Progenitor cell of endocrine pancreas (in vitro differentiated cells): ENCODE measurements around the gene SNU13. TPM values are rescaled to one million over a fixed set of nuclear protein-coding genes. Genes with fewer than 3 reads are reported as not detected.
"Not testable (repeated sequence)": the region's sequence is repeated elsewhere in the genome, so short reads cannot be mapped to it uniquely, and the experiment has no call there.

Experiments used
- DNase-seq: peaks from one replicate; pipeline ENCODE4 v3.0.0; 2021; ENCODE audit warnings: low spot score; ENCODE audit not compliant: unreplicated experiment
- H3K27ac Mint-ChIP-seq: 2 replicates; pipeline ENCODE4 v1.8.0; 2021; ENCODE audit warnings: mild to moderate bottlenecking, moderate library complexity, mixed read lengths
- H3K27me3 Mint-ChIP-seq: 2 replicates; pipeline ENCODE4 v1.8.0; 2021; ENCODE audit warnings: mixed read lengths
- H3K36me3 Mint-ChIP-seq: 2 replicates; pipeline ENCODE4 v1.8.0; 2022; ENCODE audit warnings: mixed read lengths; ENCODE audit not compliant: insufficient read depth
- H3K4me1 Mint-ChIP-seq: 2 replicates; pipeline ENCODE4 v1.8.0; 2021; ENCODE audit warnings: low read depth, mixed read lengths
- H3K4me3 Mint-ChIP-seq: 2 replicates; pipeline ENCODE4 v1.8.0; 2021; ENCODE audit warnings: low read depth, mild to moderate bottlenecking, moderate library complexity, mixed read lengths
- H3K9me3 Mint-ChIP-seq: 2 replicates; pipeline ENCODE4 v1.8.0; 2021; ENCODE audit warnings: low read depth, mixed read lengths
- CTCF ChIP-seq: fragments of 200-600 bp; sonication (generic); IDR thresholded peaks from one replicate; pipeline ENCODE4 v1.5.0; 2021; ENCODE audit warnings: antibody characterized with exemption, mild to moderate bottlenecking; ENCODE audit not compliant: unreplicated experiment
- total RNA-seq: library from RNA; stranded (reverse); gene quantifications from 2 replicates; pipeline ENCODE4 v1.2.1, GENCODE V29; 2021

Gene SNU13
- total RNA-seq, 1 donor from 2014 or later = 119 TPM

- DNase-seq = no peak
- Mint-ChIP-seq H3K27me3 (no peaks in the 10 kb centered on the region), H3K36me3 (peaks cover 2% of the 10 kb centered on the region), H3K4me3 (no peak overlapping the region), H3K27ac (no peak overlapping the region), H3K9me3 (no peaks in the 10 kb centered on the region), H3K4me1 (peaks cover 6% of the 10 kb centered on the region)
- no peak for TF ChIP-seq CTCF
These were observed 19.4 kb downstream of the SNU13 start for GRCh38 chr22:41668971-41669911.

GRCh38 chr22:41664951-41665350 is 23.7 kb downstream of the SNU13 start:
- Mint-ChIP-seq H3K27ac (peak overlapping the region; percentile 56), H3K27me3 (no peaks in the 10 kb centered on the region), H3K36me3 (peaks cover 19% of the 10 kb centered on the region), H3K9me3 (no peaks in the 10 kb centered on the region), H3K4me1 (peaks cover 6% of the 10 kb centered on the region), H3K4me3 (no peak overlapping the region)
- DNase-seq = no peak
- no peak for TF ChIP-seq CTCF

GRCh38 chr22:41664490-41664889 is 24.2 kb downstream of the SNU13 start:
- H3K36me3 Mint-ChIP-seq = peaks cover 21% of the 10 kb centered on the region
- no peak for TF ChIP-seq CTCF
- no peaks in the 10 kb centered on the region for H3K27me3 Mint-ChIP-seq
- DNase-seq = no peak
- H3K4me1 Mint-ChIP-seq = peaks cover 6% of the 10 kb centered on the region
- H3K27ac Mint-ChIP-seq = peak overlapping the region; percentile 56
- no peaks in the 10 kb centered on the region for H3K9me3 Mint-ChIP-seq
- no peak overlapping the region for H3K4me3 Mint-ChIP-seq

- not testable (repeated sequence) for H3K27me3 Mint-ChIP-seq, DNase-seq, H3K9me3 Mint-ChIP-seq, H3K4me1 Mint-ChIP-seq, H3K4me3 Mint-ChIP-seq, H3K27ac Mint-ChIP-seq
- H3K36me3 Mint-ChIP-seq = peaks cover 24% of the 10 kb centered on the region
These were observed 25.1 kb downstream of the SNU13 start for GRCh38 chr22:41663594-41663993.

GRCh38 chr22:41661713-41662112 is 27.0 kb downstream of the SNU13 start:
- no peak for TF ChIP-seq CTCF
- Mint-ChIP-seq H3K27me3 (no peaks in the 10 kb centered on the region), H3K36me3 (peaks cover 24% of the 10 kb centered on the region), H3K4me3 (no peak overlapping the region), H3K9me3 (no peaks in the 10 kb centered on the region), H3K27ac (peak overlapping the region; percentile 76), H3K4me1 (peaks cover 2% of the 10 kb centered on the region)
- no peak for DNase-seq

- Mint-ChIP-seq H3K4me3 (no peak overlapping the region), H3K36me3 (peaks cover 24% of the 10 kb centered on the region), H3K27me3 (no peaks in the 10 kb centered on the region), H3K4me1 (peaks cover 2% of the 10 kb centered on the region), H3K9me3 (no peaks in the 10 kb centered on the region), H3K27ac (no peak overlapping the region)
- no peak for DNase-seq
- TF ChIP-seq CTCF = no peak
These were observed 27.6 kb downstream of the SNU13 start for GRCh38 chr22:41661088-41661487.
